Stimulated activated CD4-positive, alpha-beta T cell treated with anti-CD3 and anti-CD28 coated beads, Interleukin-4, amount 100 ng/mL, for 1 hour (primary cell): Measurements from ENCODE around the gene STYXL1.
A peak's percentile ranks its signal among the peaks of the same experiment; 100 is the strongest.
"Not testable (repeated sequence)": the region's sequence is repeated elsewhere in the genome, so short reads cannot be mapped to it uniquely, and the experiment has no call there.

ENCODE experiments used
- DNase-seq: peaks from one replicate; pipeline ENCODE4 v3.0.0-alpha.2; 2020

The STYXL1 gene

DNA sequence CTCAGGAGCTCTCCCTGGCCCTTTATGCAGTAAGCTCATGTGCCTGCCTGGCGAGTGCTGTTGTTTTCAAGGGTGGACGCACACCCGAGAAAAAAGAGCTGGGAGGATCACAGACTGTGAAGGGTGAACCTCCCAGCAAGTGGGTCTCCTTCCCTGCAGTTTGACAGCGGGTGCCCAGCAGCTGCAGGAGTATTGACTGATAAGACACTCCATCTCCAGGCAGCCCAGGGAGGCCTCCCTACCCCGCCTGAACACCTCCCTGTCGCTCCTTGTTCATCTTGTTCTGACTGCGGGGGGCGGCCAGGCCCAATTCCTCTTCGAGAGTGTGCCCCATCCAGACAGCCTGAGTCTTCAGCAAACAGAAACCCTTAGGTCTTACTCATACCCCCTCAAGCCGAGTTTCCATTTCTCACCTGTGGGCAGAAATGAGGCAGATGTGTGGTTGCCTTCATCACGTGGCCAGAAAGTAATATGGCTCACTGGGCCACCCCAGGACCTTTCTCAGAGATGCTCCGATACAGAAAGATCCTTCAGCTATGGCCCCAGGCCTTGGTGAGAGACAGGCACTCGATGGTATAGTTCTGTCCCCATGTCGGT, 17.3 kb upstream of the STYXL1 start:
- no peak for DNase-seq

DNA sequence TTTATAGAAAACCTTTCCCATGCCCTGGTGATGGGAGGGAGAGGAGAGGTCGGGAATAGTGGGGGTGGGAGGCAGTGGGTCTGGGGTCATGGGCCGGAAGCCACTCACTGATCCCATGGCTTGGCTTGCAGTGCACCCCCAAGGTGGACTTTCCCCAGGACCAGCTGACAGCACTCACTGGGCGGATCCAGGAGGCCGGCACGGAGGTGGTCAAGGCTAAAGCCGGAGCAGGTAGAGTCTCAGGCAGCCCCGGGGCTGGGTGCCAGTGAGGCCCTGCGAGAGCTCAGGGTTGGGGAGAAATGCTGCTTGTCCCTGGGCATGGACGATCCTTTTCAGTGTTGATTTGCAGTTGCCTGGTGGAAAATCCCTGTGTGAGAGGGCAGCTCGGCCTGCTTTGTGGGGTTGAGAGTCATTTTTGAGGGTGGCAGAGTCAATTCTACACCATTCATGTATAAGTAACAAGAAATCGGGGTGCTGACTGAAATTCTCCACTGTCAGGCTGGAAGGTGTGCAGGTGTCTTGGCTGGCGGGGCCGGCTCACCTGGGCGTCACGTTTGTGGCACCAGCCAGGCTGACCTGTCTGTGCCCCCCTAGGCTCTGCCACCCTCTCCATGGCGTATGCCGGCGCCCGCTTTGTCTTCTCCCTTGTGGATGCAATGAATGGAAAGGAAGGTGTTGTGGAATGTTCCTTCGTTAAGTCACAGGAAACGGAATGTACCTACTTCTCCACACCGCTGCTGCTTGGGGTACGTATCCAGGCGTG, 16.6 kb upstream of the STYXL1 start:
- DNase-seq, result no peak

DNA sequence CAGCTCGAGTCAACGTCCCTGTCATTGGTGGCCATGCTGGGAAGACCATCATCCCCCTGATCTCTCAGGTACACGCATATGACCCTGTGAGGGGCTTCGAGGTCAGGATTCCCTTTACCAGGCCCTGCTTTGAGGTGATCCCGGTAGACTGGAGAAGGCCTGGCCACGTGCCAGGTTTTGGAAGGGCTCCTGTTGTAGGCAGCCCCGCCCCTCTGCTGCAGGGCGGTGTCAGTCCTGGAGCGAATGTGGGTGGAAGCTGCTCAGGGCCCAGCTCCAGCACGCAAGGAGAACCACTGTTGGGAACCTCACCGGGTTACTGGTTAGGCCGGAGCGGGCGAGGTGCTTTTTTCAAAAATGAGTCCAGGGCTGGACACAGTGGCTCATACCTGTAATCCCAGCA, 15.7 kb upstream of the STYXL1 start:
- DNase-seq, result no peak

DNA sequence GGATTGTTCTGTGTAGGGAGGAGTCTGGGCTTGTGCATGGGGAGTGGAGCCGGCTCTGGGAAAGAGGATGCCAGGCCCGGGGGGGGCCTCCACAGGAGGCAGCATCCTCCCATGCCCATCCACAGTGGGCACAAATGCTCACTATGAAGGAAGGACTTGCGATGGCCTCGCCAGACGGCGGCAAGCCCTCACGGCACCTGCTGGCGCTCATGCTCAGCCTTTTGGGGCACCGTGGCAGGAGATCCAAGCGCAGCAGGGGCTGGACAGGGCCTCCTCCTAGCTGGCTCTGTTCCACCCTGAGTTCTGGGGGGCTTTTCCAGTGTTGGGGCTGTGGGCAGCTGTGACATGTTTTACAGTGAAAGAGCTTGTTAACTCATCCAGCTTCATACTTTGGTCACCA, 15.3 kb upstream of the STYXL1 start:
- DNase-seq, result no peak

DNA sequence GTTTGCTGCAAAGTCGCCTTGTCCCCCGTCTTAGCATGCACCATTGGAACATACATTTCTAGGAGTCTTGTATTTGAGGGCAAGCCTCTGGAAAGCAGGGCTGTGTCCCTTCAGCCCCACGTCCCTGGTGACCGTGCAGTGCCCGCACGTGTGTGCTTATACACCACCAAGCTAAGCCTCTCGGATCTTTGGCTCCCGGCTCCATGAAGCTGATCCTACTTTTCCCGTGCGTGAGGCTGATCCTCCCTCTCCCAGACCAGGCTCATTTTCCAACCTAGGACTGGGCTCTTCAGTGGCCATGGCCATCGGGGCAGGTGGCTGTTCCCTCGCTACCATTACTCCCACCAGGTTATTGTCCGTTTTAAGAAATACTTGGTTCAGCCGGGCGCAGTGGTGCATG, 14.5 kb upstream of the STYXL1 start:
- DNase-seq, result no peak

DNA sequence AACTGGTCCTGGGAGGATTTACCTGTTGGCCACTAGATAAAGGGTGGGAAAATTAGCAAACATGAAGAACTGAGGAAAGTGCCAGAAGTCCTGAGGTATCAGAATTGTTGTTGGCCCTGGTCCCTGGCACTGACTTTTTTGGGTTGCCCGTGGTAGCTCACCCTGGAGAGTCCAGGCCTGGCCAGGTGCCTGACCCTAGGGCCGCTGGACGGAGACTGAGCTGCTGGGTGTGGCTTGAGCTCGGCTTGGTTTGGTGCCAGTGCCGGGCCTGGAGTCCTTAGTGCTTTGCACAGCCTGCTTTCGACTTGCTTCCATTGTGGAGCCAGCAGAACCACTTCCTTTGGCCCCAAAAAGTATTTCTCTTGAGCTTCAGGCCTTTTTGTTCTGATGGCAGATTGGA, 13.0 kb upstream of the STYXL1 start:
- DNase-seq, result no peak

DNA sequence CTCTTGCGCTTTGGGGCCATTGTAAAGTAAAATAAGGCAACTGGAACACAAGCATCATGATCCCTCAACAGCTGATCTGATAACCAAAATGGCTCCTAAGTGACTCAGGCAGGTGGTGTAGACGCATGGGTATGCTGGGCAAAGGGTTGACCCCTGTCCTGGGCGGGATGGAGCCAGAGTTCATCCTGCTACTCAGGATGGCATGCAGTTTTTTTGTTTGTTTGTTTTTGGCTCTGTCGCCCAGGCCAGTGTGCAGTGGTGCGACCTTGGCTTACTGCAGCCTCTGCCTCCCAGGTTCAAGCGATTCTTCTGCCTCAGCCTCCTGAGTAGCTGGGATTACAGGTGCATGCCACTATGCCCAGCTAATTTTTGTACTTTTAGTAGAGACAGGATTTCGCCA, 10.9 kb upstream of the STYXL1 start:
- not testable (repeated sequence) for DNase-seq

DNA sequence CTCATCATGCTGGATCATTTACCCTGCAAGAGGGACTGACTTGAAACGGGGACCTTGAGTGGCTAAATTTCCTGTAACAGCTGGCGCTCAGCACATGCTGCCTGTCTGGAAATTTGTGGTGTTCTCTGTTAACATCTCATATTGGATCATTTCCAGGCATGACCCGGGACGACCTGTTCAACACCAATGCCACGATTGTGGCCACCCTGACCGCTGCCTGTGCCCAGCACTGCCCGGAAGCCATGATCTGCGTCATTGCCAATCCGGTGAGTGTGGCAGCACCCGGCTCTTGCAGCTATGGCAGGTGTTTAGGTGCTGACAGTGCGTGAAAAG, 10.0 kb upstream of the STYXL1 start:
- no peak for DNase-seq

DNA sequence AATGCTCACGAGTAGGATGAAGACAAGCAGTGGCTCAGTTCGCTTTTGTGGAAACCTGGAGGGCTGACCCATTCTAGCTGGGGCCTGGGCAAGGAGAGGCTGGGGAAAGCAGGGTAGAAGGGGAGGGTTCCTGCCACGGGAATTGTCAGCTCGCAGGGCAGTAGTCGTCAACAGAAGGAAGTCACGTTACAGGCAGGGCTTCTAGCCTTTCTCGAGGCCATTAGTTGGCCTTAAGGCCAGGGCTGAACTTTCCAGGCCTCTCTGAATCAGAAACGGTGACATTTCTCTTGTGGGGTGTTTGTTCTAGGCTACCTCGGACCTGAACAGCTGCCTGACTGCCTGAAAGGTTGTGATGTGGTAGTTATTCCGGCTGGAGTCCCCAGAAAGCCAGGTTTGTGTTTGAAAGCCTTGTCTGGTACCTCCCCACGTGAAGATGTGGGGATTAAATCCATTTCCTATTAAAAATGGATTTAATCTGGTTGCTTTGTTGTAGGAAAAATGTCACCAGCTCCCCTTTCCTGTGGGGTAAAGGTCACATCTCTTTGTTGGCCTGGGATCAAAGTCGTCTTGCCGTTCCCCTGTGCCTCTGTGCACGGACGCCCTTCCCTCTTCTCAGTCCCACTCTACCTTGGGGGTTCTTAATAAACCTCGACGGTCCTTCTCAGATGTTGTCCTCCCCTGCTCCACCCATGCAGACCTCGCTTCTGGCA, 9.5 kb upstream of the STYXL1 start:
- no peak for DNase-seq

DNA sequence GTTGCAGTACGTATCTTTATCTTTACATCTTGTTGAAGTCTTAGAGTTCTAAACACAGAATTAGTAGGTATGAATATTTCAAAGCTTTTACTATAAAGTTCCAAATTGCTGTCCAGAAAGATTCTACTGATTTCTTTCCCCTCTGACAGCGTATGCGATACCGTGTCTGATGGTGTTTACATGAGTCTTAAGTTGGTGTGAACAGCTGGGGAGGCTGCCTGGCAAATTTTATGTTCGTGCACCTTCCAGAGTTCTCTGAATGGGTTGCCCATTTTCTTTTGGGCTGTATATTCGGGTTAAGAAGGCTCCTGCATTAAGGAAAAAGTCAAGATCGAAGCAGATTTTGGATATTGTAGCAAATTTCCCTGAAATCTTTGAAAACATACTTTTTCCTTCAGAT, 8.4 kb upstream of the STYXL1 start:
- no peak for DNase-seq

DNA sequence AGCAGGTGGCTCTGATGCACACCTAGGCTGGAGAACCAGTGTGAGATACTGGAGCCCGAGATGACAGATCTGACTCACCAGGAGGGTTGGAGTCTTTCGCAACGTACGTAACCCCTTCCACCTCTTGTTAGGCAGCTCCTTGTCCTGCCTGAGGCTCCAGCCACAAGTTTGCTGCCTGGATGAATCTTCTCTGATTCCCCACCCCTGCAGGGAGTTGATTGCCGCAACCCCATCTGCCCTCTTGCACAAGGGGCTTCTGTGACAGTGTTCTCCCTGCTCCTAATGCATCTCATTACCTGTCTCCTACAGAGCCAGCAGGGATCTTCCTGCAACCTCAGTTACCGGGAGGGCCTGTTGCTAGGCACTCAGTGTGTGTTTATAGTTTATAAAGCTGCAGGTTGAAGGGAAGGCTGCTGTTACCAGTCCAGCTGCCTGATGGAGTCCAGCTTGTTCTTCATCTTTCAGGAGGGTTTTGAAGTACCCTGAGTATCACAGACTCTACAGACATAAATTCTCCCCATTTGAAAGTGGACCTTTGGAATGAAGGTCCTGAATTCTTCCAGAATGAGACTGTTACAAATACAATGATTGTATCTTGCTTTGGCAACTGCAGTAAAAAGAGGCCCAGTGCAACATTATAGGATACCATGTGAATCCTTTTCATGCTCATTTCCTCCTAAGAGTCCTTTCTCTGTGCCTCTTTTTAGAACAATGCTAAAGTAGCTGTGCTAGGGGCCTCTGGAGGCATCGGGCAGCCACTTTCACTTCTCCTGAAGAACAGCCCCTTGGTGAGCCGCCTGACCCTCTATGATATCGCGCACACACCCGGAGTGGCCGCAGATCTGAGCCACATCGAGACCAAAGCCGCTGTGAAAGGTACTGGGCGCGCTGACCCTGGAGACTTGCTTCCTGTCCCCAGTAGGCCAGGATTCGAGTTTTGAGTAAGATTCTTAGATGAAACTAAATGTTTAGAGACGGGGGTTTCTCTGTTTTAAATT, 6.6 kb upstream of the STYXL1 start:
- no peak for DNase-seq

DNA sequence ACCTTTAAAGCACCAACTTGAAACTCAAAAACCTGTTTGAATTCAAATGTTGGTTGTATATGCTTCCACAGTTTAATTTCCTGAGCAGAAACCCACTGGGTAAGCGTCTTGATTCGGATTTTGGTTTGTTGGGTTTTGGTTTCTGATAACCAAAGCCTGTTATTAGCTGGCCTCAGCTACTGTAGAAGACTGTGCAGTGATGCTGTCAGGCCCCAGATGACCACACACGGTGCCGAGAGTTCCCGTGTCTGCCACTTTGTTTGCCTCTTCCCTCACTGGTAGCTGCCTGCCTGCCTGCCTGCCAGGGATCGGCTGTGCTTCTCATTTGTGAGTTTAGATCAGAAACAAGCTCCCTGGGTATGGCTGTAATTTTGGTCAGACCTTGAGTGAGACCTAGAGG, 5.7 kb upstream of the STYXL1 start:
- no peak for DNase-seq

DNA sequence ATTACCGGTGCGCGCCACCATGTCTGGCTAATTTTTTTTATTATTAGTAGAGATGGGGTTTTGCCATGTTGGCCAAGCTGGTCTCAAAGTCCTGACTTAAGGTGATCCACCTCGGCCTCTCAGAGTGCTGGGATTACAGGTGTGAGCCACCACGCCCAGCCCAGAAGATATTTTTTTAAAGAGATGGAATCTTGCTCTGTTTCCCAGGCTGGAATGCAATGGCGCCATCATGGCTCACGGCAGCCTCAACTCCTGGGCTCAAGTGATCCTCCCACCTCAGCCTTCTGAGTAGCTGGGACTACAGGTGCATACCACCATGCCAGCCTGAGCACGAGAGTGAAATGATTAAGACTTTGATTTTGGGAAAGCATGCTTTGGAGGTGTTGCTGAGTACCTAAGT, 4.9 kb upstream of the STYXL1 start:
- DNase-seq, result not testable (repeated sequence)

DNA sequence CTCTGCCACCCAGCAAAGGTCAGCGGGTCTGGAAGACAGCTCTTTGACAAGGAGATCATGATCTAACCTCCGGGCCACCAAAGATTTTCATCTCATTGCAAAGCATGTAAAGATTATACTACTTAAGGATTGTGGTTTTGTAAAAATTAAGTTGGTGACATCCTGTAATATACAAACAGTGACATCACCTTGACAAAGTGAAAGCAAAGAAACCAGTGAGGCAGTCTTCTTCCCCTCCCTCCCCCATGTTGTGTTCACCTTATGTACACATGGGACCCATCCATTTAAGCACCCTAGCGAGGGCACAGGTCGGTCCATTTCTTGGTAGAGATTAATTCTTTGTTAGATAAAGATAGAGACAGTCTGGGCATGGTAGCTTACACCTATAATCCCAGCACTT, 4.0 kb upstream of the STYXL1 start:
- no peak for DNase-seq

DNA sequence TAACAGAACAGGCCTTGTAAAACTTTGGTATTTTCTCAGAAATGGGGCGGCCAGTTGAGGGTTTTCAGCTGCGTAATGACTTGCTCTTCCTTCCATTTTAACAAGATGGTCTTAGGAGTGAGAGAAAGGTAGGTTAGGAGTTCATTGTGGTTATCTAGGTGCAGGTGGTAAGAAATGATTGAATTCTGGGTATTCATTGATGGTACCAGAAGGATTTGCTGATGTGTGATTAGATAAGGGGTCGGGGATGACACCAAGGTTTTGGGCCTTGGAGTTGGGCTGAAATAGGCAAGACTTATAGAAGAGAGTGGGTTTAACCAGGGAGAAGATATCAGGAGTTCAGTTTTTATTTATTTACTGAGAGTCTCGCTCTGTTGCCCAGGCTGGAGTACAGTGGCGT, 2.7 kb upstream of the STYXL1 start:
- DNase-seq, result no peak

DNA sequence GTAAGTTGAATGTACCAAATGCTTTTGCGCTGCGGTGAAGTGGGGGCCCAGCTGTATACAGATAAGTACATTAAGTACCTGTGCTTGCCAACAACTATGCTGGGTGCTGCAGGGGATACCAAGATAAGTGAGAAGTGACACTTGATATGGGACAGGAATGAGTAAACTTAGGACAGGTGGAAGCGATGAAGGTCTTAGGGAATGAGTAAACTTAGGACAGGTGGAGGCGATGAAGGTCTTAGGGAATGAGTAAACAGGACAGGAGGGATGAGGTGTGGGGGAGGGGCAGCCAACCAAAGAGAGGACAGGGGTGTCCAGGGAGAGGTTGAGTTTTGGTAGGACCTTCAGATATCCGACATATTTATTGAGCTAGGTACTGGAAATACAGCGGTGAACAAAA, 1.5 kb upstream of the STYXL1 start:
- no peak for DNase-seq

DNA sequence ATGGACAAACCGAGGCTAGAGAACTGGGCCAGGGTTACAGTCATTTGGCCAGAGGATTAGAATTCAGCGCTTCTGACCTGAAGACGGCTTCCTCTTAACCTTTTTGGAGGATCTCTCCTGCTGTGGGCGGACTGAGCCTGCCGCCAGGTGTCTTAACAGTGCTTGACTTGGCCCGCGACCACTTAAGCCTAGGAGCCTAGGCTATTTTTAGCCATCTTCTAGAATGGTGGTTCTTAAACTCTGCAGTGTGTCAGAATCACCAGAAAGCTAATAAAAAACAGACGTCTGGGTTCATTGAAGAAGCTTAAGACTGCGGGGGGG, 828 bp upstream of the STYXL1 start:
- DNase-seq, result peak; percentile 23

DNA sequence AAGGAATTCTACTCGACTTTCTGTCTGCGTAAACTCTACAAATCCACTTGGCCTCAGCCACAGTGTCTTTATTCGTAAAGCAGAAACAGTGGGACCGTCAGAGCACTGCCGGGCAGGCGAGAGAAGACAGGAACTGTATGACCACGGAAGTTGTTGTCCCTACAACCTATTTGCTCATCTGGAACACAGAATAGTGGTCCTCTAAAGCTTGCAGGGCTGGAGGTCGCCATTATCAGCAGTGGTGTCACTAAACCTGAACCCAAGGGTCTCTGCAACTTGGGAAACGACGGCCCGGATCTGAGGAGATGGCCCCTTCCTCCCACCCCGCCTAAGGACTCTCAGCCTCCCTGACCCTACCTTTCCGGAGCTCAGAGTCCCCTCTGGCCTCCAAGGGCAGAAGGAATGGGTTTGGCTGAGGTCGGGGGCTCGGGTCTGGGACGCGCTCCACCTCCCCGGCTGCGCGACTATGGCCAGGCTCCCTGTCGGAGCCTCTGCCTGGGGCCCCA, 442 bp downstream of the STYXL1 start:
- no peak for DNase-seq

DNA sequence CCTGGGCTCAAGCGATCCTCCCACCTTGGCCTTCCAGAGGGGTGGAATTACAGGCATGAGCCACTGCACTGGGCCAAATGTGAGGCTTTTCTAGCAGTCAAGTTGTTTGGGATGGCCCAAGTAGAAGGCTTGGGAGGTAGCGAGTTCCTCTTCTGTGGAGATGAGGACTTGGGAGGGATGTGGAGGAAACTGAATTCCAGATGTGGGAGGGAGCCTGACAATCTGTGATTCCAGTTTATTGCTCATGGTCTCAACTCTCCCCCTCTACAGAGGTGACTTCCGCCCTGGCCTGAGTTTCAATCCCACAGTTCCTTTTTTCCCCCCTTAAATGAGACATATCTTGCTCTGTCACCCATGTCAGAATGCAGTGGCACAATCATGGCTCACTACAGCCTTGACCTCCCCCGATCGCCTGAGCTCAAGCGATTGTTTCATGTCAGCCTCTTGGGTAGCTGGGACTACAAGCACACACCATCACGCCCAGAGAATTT, 3.4 kb downstream of the STYXL1 start:
- no peak for DNase-seq

DNA sequence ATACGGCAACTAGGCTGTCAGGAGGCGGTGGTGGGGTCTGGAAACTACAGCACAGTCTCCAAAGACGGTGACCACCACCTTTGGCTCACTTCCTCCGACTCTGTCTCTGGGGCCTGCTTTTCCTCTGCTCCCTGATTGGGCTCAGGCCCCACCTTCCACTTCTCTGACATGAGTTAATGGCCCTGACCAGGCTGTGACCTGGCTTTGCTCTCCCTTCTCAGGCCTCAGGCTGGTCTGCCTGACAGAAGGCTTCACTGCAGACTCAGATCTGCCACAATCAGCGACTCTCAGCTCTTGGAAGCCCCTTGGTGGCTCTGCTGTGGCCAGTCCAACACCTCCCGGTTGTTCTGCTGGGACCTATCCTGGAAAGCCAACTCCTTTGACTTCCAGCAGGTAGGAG, 7.7 kb downstream of the STYXL1 start:
- DNase-seq, result no peak

DNA sequence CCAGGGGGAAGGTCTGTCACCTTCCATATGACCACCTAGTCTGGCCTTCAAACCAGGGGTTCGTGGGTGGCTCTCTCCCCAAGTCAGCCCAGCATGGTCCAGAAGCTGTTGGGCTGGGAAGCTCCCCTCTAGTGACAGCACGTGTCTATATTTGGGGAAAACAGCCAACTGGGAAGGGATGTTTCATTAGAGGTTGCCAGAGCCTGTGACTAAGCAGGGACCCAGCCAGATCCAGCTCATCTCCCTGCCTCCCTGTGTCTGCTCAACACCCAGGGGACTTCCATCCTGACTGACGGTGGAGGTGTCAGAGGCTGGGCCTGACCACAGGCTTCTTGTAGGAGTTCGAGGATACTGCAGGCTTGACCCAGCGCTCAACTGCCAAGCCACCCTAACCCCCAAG, 10.5 kb downstream of the STYXL1 start:
- no peak for DNase-seq

DNA sequence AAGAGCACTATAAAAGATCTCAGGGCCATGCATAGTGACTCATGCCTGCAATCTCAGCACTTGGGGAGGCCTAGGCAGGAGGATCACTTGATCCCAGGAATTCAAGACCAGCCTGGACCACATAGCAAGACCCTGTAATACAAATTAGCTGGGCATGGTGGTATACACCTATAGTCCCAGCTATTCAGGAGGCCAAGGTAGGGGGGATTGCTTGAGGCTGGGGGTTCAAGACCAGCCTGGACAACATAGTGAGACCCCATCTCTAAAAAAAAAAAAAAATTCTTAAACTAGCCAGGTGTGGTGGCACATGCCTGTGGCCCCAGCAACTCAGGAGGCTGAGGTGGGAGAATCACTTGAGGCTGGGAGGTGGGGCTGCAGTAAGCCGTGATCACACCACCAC, 15.8 kb downstream of the STYXL1 start:
- no peak for DNase-seq

DNA sequence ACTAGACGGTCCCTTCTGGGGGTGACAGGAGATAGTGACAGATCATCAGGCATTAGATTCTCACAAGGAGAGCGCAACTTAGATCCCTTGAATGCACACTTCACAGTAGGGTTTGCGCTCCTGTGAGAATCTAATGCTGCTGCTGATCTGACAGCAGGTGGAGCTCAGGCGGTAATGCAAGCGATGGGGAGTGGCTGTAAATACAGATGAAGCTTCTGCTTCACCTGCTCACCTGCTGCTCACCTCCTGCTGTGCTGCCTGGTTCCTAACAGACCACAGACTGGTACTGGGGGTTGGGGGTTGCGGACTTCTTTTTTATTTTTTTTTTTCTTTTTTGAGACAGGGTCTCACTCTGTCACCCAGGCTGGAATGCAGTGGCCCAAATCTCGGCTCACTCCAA, 18.1 kb downstream of the STYXL1 start:
- not testable (repeated sequence) for DNase-seq
